GM18498 (cell line): ENCODE measurements around the gene LIMA1.
A peak's percentile ranks its signal among the peaks of the same experiment; 100 is the strongest.
"Not testable (repeated sequence)": the region's sequence is repeated elsewhere in the genome, so short reads cannot be mapped to it uniquely, and the experiment has no call there.

ENCODE experiments used
- ATAC-seq: cut with Tn5 transposase; IDR thresholded peaks from one replicate; pipeline ENCODE4 v1.9.1; 2021; ENCODE audit warnings: mild to moderate bottlenecking, moderate library complexity; ENCODE audit not compliant: unreplicated experiment

LIMA1 gene

GRCh38 chr12:50283229-50283923 is at the start of gene LIMA1:
TSS of gene LIMA1 (minus strand) at chr12:50283520. CDS start at chr12:50248751, 34,769 bp downstream.
- peak; percentile 97 for ATAC-seq

- no peak for ATAC-seq
These were observed 48.4 kb upstream of the LIMA1 start for GRCh38 chr12:50331745-50332144.

- ATAC-seq: not testable (repeated sequence)
These were observed 45.3 kb upstream of the LIMA1 start for GRCh38 chr12:50328664-50329063.

GRCh38 chr12:50326590-50327284 is 43.4 kb upstream of the LIMA1 start:
- ATAC-seq: no peak

GRCh38 chr12:50325890-50326391 is 42.6 kb upstream of the LIMA1 start:
- ATAC-seq: no peak

GRCh38 chr12:50324770-50325169 is 41.5 kb upstream of the LIMA1 start:
- ATAC-seq: not testable (repeated sequence)

- not testable (repeated sequence) for ATAC-seq
These were observed 40.8 kb upstream of the LIMA1 start for GRCh38 chr12:50324077-50324476.

- ATAC-seq: no peak
These were observed 38.9 kb upstream of the LIMA1 start for GRCh38 chr12:50322206-50322605.

- ATAC-seq: no peak
These were observed 33.9 kb upstream of the LIMA1 start for GRCh38 chr12:50317203-50317602.

- no peak for ATAC-seq
These were observed 32.5 kb upstream of the LIMA1 start for GRCh38 chr12:50315803-50316202.

GRCh38 chr12:50314636-50315312 is 31.5 kb upstream of the LIMA1 start:
- ATAC-seq: no peak

GRCh38 chr12:50313971-50314370 is 30.7 kb upstream of the LIMA1 start:
- not testable (repeated sequence) for ATAC-seq

- no peak for ATAC-seq
These were observed 30.1 kb upstream of the LIMA1 start for GRCh38 chr12:50313256-50313931.

- ATAC-seq: not testable (repeated sequence)
These were observed 28.7 kb upstream of the LIMA1 start for GRCh38 chr12:50311858-50312609.

GRCh38 chr12:50309950-50310349 is 26.6 kb upstream of the LIMA1 start:
- no peak for ATAC-seq

GRCh38 chr12:50302686-50303085 is 19.4 kb upstream of the LIMA1 start:
- ATAC-seq: no peak

- no peak for ATAC-seq
These were observed 14.7 kb upstream of the LIMA1 start for GRCh38 chr12:50297996-50298395.

GRCh38 chr12:50297027-50297426 is 13.7 kb upstream of the LIMA1 start:
- no peak for ATAC-seq

GRCh38 chr12:50296554-50296953 is 13.2 kb upstream of the LIMA1 start:
- ATAC-seq: no peak

GRCh38 chr12:50291377-50291776 is 8.1 kb upstream of the LIMA1 start:
- no peak for ATAC-seq
